HUES64 (cell line): ENCODE data around the gene ARHGAP10.

Experiments used
- H3K27ac ChIP-seq: 2 replicates; pipeline ENCODE4 v1.7.0; 2013; ENCODE audit warnings: low read depth, low read length, inconsistent platforms
- H3K27me3 ChIP-seq: 2 replicates; pipeline ENCODE4 v1.6.1; 2013; ENCODE audit warnings: mild to moderate bottlenecking, low read length; ENCODE audit not compliant: insufficient read depth
- H3K36me3 ChIP-seq: 2 replicates; pipeline ENCODE4 v1.6.1; 2013; ENCODE audit warnings: mild to moderate bottlenecking, low read length; ENCODE audit not compliant: insufficient read depth
- H3K4me1 ChIP-seq: 2 replicates; pipeline ENCODE4 v1.6.1; 2013; ENCODE audit warnings: mild to moderate bottlenecking, low read length, moderate library complexity; ENCODE audit not compliant: insufficient read depth
- H3K4me3 ChIP-seq: 2 replicates; pipeline ENCODE4 v1.5.1; 2013; ENCODE audit warnings: mild to moderate bottlenecking, low read length, moderate library complexity
- H3K9ac ChIP-seq: 2 replicates; pipeline ENCODE4 v1.6.1; 2013; ENCODE audit warnings: mild to moderate bottlenecking, low read depth, low read length
- H3K9me3 ChIP-seq: 2 replicates; pipeline ENCODE4 v1.6.1; 2013; ENCODE audit warnings: low read depth, low read length; ENCODE audit not compliant: insufficient read depth
- WGBS: fragments of 150-250, 120-280 bp; methylation state at CpG from one replicate; pipeline ENCODE4 v1.1.7; 2013; ENCODE audit warnings: missing lambda C conversion rate; 5-methylcytosine and 5-hydroxymethylcytosine counted together

ARHGAP10 gene

GRCh38 chr4:147709999-147710398 lies 21.9 kb upstream of the ARHGAP10 start:
- Histone ChIP-seq H3K36me3 (no peaks in the 10 kb centered on the region), H3K27ac (no peak overlapping the region)

GRCh38 chr4:147714575-147715401 lies 17.1 kb upstream of the ARHGAP10 start:
- H3K9me3 ChIP-seq: no peaks in the 10 kb centered on the region
- 97% methylated on average over 7 of the region's 8 CpGs for WGBS
- H3K36me3 ChIP-seq: no peaks in the 10 kb centered on the region
- no peak overlapping the region for H3K9ac ChIP-seq
- no peaks in the 10 kb centered on the region for H3K27me3 ChIP-seq
- H3K4me3 ChIP-seq: no peak overlapping the region
- no peaks in the 10 kb centered on the region for H3K4me1 ChIP-seq
- H3K27ac ChIP-seq: no peak overlapping the region

More at GRCh38 chr4:147709999-147710398, 21.9 kb upstream of the ARHGAP10 start:
- no peaks in the 10 kb centered on the region for H3K9me3 ChIP-seq
- no peaks in the 10 kb centered on the region for H3K4me1 ChIP-seq
- 97% methylated on average over 4 of the region's 5 CpGs for WGBS
- no peaks in the 10 kb centered on the region for H3K27me3 ChIP-seq
- no peak overlapping the region for H3K4me3 ChIP-seq
- no peak overlapping the region for H3K9ac ChIP-seq

- H3K36me3 ChIP-seq: no peaks in the 10 kb centered on the region
- H3K4me1 ChIP-seq: no peaks in the 10 kb centered on the region
- WGBS: no CpG with 5 or more reads among the region's 1 CpG
- H3K9me3 ChIP-seq: no peaks in the 10 kb centered on the region
- no peak overlapping the region for H3K9ac ChIP-seq
- H3K27me3 ChIP-seq: peaks cover 2% of the 10 kb centered on the region; the same call in 1 of the 2 replicates
- H3K4me3 ChIP-seq: no peak overlapping the region
- H3K27ac ChIP-seq: no peak overlapping the region
These were observed 14.0 kb upstream of the ARHGAP10 start for GRCh38 chr4:147717878-147718277.

GRCh38 chr4:147723326-147723725 lies 8.6 kb upstream of the ARHGAP10 start:
- H3K9ac ChIP-seq: no peak overlapping the region
- 94% methylated on average over 5 of the region's 5 CpGs for WGBS

GRCh38 chr4:147724468-147725201 lies 7.3 kb upstream of the ARHGAP10 start:
- Histone ChIP-seq H3K36me3 (no peaks in the 10 kb centered on the region), H3K4me3 (no peak overlapping the region), H3K4me1 (no peaks in the 10 kb centered on the region), H3K27ac (no peak overlapping the region), H3K27me3 (peaks cover 49% of the 10 kb centered on the region), H3K9me3 (no peaks in the 10 kb centered on the region), H3K9ac (no peak overlapping the region)
- WGBS: 79% methylated on average over 13 of the region's 13 CpGs

More at GRCh38 chr4:147723326-147723725, 8.6 kb upstream of the ARHGAP10 start:
- H3K36me3 ChIP-seq: no peaks in the 10 kb centered on the region
- no peak overlapping the region for H3K27ac ChIP-seq
- no peaks in the 10 kb centered on the region for H3K9me3 ChIP-seq
- H3K4me3 ChIP-seq: no peak overlapping the region
- H3K27me3 ChIP-seq: peaks cover 35% of the 10 kb centered on the region; the same call in 1 of the 2 replicates
- H3K4me1 ChIP-seq: no peaks in the 10 kb centered on the region

GRCh38 chr4:147725673-147726072 lies 6.2 kb upstream of the ARHGAP10 start:
- Histone ChIP-seq H3K27me3 (peaks cover 59% of the 10 kb centered on the region), H3K4me1 (peaks cover 9% of the 10 kb centered on the region; the same call in 1 of the 2 replicates), H3K9ac (no peak overlapping the region), H3K4me3 (no peak overlapping the region), H3K9me3 (no peaks in the 10 kb centered on the region), H3K27ac (no peak overlapping the region), H3K36me3 (no peaks in the 10 kb centered on the region)
- WGBS: 94% methylated on average over 4 of the region's 4 CpGs

GRCh38 chr4:147727476-147728028 lies 4.3 kb upstream of the ARHGAP10 start:
- no peaks in the 10 kb centered on the region for H3K9me3 ChIP-seq
- peaks cover 10% of the 10 kb centered on the region; the same call in 1 of the 2 replicates for H3K4me1 ChIP-seq
- no peak overlapping the region for H3K4me3 ChIP-seq
- no peak overlapping the region for H3K9ac ChIP-seq
- no peak overlapping the region for H3K27ac ChIP-seq
- no peaks in the 10 kb centered on the region for H3K36me3 ChIP-seq
- H3K27me3 ChIP-seq: peaks cover 73% of the 10 kb centered on the region
- 93% methylated on average over 2 of the region's 2 CpGs for WGBS

GRCh38 chr4:147730333-147730732 lies 1.6 kb upstream of the ARHGAP10 start:
- H3K36me3 ChIP-seq: no peaks in the 10 kb centered on the region
- peaks cover 88% of the 10 kb centered on the region for H3K27me3 ChIP-seq
- no peak overlapping the region for H3K27ac ChIP-seq
- H3K4me3 ChIP-seq: peak overlapping the region; percentile 87
- 6% methylated on average over 3 of the region's 4 CpGs for WGBS
- peaks cover 26% of the 10 kb centered on the region for H3K4me1 ChIP-seq
- H3K9me3 ChIP-seq: no peaks in the 10 kb centered on the region
- H3K9ac ChIP-seq: no peak overlapping the region

- H3K27ac ChIP-seq: peak overlapping the region; percentile 21; the same call in 1 of the 2 replicates
- H3K36me3 ChIP-seq: no peaks in the 10 kb centered on the region
- H3K4me3 ChIP-seq: peak overlapping the region; percentile 87
- H3K9me3 ChIP-seq: no peaks in the 10 kb centered on the region
- WGBS: under 1% methylated on average over 38 of the region's 38 CpGs
- H3K27me3 ChIP-seq: peaks cover 82% of the 10 kb centered on the region
- H3K9ac ChIP-seq: peak overlapping the region; percentile 87
- H3K4me1 ChIP-seq: peaks cover 43% of the 10 kb centered on the region
These were observed 789 bp downstream of the ARHGAP10 start for GRCh38 chr4:147732518-147733235.

- Histone ChIP-seq H3K27me3 (peaks cover 70% of the 10 kb centered on the region), H3K27ac (no peak overlapping the region), H3K36me3 (no peaks in the 10 kb centered on the region), H3K4me1 (peaks cover 47% of the 10 kb centered on the region), H3K4me3 (peak overlapping the region; percentile 87), H3K9ac (no peak overlapping the region), H3K9me3 (no peaks in the 10 kb centered on the region)
- 40% methylated on average over 5 of the region's 5 CpGs for WGBS
These were observed 1.9 kb downstream of the ARHGAP10 start for GRCh38 chr4:147733716-147734344.
